ENCODE measurements around the gene XAF1. TPM values are rescaled to one million over a fixed set of nuclear protein-coding genes. Genes with fewer than 3 reads are reported as not detected.

The XAF1 gene
- polyA plus RNA-seq, 3 donors, result 28.4 to 45.9 (median 31.9) TPM

- Histone ChIP-seq H3K27ac (ENCODE audit: low read depth in 1 of 2, low read length in 2 of 2) (no peak overlapping the region), H3K4me3 (replicated peaks in 1 of 3; ENCODE audit: low read depth in 2 of 3, low read length in 3 of 3) (no peak overlapping the region), H3K4me2 (replicated peaks; ENCODE audit: extremely low read depth, low read length, poor library complexity, severe bottlenecking) (no peak overlapping the region), H3K9me3 (replicated peaks in 1 of 2; ENCODE audit: control insufficient read depth in 1 of 2, insufficient read depth in 1 of 2, low read length in 2 of 2) (peaks cover 3 to 9% of the 10 kb centered on the region in 2 donors), H3K27me3 (ENCODE audit: control insufficient read depth in 2 of 2, insufficient read depth in 2 of 2, low read length in 2 of 2) (peaks cover 12 to 31% of the 10 kb centered on the region in 2 donors), H3K9ac (ENCODE audit: insufficient read depth, low read length, poor library complexity, severe bottlenecking) (no peak overlapping the region), H2AFZ (ENCODE audit: insufficient read depth, low read depth, low read length, poor library complexity, severe bottlenecking) (no peak overlapping the region), H3K36me3 (replicated peaks in 1 of 2; ENCODE audit: control insufficient read depth in 1 of 2, insufficient read depth in 2 of 2, low read length in 2 of 2) (no peaks in the 10 kb centered on the region), H4K20me1 (ENCODE audit: insufficient read depth, low read length) (no peaks in the 10 kb centered on the region), H3K4me1 (ENCODE audit: control insufficient read depth in 1 of 2, insufficient read depth in 2 of 2, low read length in 2 of 2) (peaks cover 32 to 33% of the 10 kb centered on the region in 2 donors), H3K79me2 (ENCODE audit: insufficient read depth, low read length) (no peaks in the 10 kb centered on the region)
- no peak overlapping the region for H3K27ac Mint-ChIP-seq
- DNase-seq, result no peak
- WGBS (ENCODE audit: insufficient coverage), result 90% methylated on average over 7 of the region's 11 CpGs
- no peak overlapping the region for H3K4me3 Mint-ChIP-seq
- TF ChIP-seq, protein P1, sequence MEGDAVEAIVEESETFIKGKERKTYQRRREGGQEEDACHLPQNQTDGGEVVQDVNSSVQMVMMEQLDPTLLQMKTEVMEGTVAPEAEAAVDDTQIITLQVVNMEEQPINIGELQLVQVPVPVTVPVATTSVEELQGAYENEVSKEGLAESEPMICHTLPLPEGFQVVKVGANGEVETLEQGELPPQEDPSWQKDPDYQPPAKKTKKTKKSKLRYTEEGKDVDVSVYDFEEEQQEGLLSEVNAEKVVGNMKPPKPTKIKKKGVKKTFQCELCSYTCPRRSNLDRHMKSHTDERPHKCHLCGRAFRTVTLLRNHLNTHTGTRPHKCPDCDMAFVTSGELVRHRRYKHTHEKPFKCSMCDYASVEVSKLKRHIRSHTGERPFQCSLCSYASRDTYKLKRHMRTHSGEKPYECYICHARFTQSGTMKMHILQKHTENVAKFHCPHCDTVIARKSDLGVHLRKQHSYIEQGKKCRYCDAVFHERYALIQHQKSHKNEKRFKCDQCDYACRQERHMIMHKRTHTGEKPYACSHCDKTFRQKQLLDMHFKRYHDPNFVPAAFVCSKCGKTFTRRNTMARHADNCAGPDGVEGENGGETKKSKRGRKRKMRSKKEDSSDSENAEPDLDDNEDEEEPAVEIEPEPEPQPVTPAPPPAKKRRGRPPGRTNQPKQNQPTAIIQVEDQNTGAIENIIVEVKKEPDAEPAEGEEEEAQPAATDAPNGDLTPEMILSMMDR (IDR thresholded peaks at IDR 0.05), result no peak
- peaks cover 0 to 8% of the 10 kb centered on the region in 2 donors for H3K36me3 Mint-ChIP-seq
- H3K4me1 Mint-ChIP-seq, result peaks cover 34% of the 10 kb centered on the region
- H3K27me3 Mint-ChIP-seq (ENCODE audit: low read depth in 3 of 3), result peaks cover 32 to 43% (median 41%) of the 10 kb centered on the region in 3 donors
- peaks cover 0 to 22% (median 8%) of the 10 kb centered on the region in 7 donors for H3K9me3 Mint-ChIP-seq
- intact Hi-C loops (cut with micrococcal nuclease), result no loop called here
These were observed 45.5 kb upstream of the XAF1 start for GRCh38 chr17:6710317-6710716.

- H3K4me3 ChIP-seq (replicated peaks in 1 of 3; ENCODE audit: low read depth in 2 of 3, low read length in 3 of 3), result peak overlapping the region in 1 of 3 experiments; percentile 58
- H3K27ac ChIP-seq (ENCODE audit: low read depth in 1 of 2, low read length in 2 of 2), result no peak overlapping the region
- Mint-ChIP-seq H3K27me3 (ENCODE audit: low read depth in 3 of 3) (peaks cover 36 to 48% (median 46%) of the 10 kb centered on the region in 3 donors), H3K36me3 (peaks cover 0 to 8% of the 10 kb centered on the region in 2 donors), H3K4me1 (peaks cover 34% of the 10 kb centered on the region), H3K27ac (peak overlapping the region in 5 of 7 donors; percentile 1 to 45 (median 10)), H3K9me3 (peaks cover 0 to 23% (median 16%) of the 10 kb centered on the region in 7 donors), H3K4me3 (peak overlapping the region in 1 of 2 donors; percentile 64)
- H3K9me3 ChIP-seq (replicated peaks in 1 of 2; ENCODE audit: control insufficient read depth in 1 of 2, insufficient read depth in 1 of 2, low read length in 2 of 2), result peaks cover 3 to 9% of the 10 kb centered on the region in 2 donors
- H3K79me2 ChIP-seq (ENCODE audit: insufficient read depth, low read length), result no peaks in the 10 kb centered on the region
- H3K27me3 ChIP-seq (ENCODE audit: control insufficient read depth in 2 of 2, insufficient read depth in 2 of 2, low read length in 2 of 2), result peaks cover 12 to 31% of the 10 kb centered on the region in 2 donors
- H2AFZ ChIP-seq (ENCODE audit: insufficient read depth, low read depth, low read length, poor library complexity, severe bottlenecking), result peak overlapping the region; percentile 37
- peak overlapping the region; percentile 24 for H3K4me2 ChIP-seq (replicated peaks; ENCODE audit: extremely low read depth, low read length, poor library complexity, severe bottlenecking)
- no peak for DNase-seq
- intact Hi-C loops (cut with micrococcal nuclease), result no loop called here
- no peak overlapping the region for H3K9ac ChIP-seq (ENCODE audit: insufficient read depth, low read length, poor library complexity, severe bottlenecking)
- WGBS (ENCODE audit: insufficient coverage), result 49% methylated on average over 5 of the region's 7 CpGs
- peaks cover 32 to 33% of the 10 kb centered on the region in 2 donors for H3K4me1 ChIP-seq (ENCODE audit: control insufficient read depth in 1 of 2, insufficient read depth in 2 of 2, low read length in 2 of 2)
- TF ChIP-seq, protein P1 (IDR thresholded peaks at IDR 0.05), result no peak
- no peaks in the 10 kb centered on the region for H4K20me1 ChIP-seq (ENCODE audit: insufficient read depth, low read length)
- H3K36me3 ChIP-seq (replicated peaks in 1 of 2; ENCODE audit: control insufficient read depth in 1 of 2, insufficient read depth in 2 of 2, low read length in 2 of 2), result no peaks in the 10 kb centered on the region
These were observed 44.7 kb upstream of the XAF1 start for GRCh38 chr17:6711081-6711674.

Data from CD14-positive monocyte (primary cell).